Activated CD8-positive, alpha-beta memory T cell treated with anti-CD3 and anti-CD28 coated beads, Interleukin-2, amount 50 U/mL, for 24 hours (primary cell): ENCODE results near the gene NSRP1.
"Not testable (repeated sequence)": the region's sequence is repeated elsewhere in the genome, so short reads cannot be mapped to it uniquely, and the experiment has no call there.

Experiments
- DNase-seq: peaks from one replicate; pipeline ENCODE4 v3.0.0-alpha.2; 2020; ENCODE audit errors: extremely low read depth

Gene NSRP1

GRCh38 chr17:30118635-30119034 lies 2.0 kb downstream of the NSRP1 start:
- DNase-seq: not testable (repeated sequence)

GRCh38 chr17:30124273-30124796 lies 7.7 kb downstream of the NSRP1 start:
- DNase-seq: no peak

- DNase-seq: no peak
Measured at GRCh38 chr17:30130121-30130520, 13.5 kb downstream of the NSRP1 start.

GRCh38 chr17:30132615-30133014 lies 16.0 kb downstream of the NSRP1 start:
- DNase-seq: no peak

- DNase-seq: no peak
Measured at GRCh38 chr17:30133197-30133596, 16.6 kb downstream of the NSRP1 start.

GRCh38 chr17:30134551-30134950 lies 17.9 kb downstream of the NSRP1 start:
- no peak for DNase-seq

- DNase-seq: no peak
Measured at GRCh38 chr17:30137158-30137557, 20.5 kb downstream of the NSRP1 start.

GRCh38 chr17:30147860-30148259 lies 31.2 kb downstream of the NSRP1 start:
- DNase-seq: not testable (repeated sequence)

- DNase-seq: no peak
Measured at GRCh38 chr17:30148376-30148775, 31.8 kb downstream of the NSRP1 start.

GRCh38 chr17:30151471-30151870 lies 34.9 kb downstream of the NSRP1 start:
- DNase-seq: no peak

GRCh38 chr17:30153463-30153862 lies 36.8 kb downstream of the NSRP1 start:
- DNase-seq: no peak

GRCh38 chr17:30155389-30155788 lies 38.8 kb downstream of the NSRP1 start:
- DNase-seq: no peak

GRCh38 chr17:30158896-30159625 lies 42.4 kb downstream of the NSRP1 start:
- no peak for DNase-seq

- no peak for DNase-seq
Measured at GRCh38 chr17:30160419-30161172, 44.0 kb downstream of the NSRP1 start.

DNA sequence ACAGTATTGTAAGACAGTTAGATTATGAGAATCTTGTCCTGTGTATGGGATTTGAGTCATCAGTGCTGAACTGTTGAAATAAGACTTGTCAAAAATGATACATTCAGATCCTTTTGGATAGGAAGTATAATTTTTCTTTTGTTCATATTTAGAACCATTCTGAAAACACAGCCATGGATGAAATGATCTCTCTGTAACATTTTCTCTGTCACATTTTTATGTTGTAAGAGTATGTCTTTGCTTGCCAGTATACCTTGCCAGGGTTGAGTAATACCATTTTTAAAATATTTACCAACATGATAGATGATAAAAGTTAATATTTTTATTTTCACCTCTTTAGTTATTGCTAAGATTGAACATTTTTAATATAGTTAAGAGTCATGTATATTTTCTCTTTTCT lies 45.0 kb downstream of the NSRP1 start:
- no peak for DNase-seq

- DNase-seq: no peak
Measured at GRCh38 chr17:30164531-30164930, 47.9 kb downstream of the NSRP1 start.

- no peak for DNase-seq
Measured at GRCh38 chr17:30165147-30165546, 48.5 kb downstream of the NSRP1 start.

DNA sequence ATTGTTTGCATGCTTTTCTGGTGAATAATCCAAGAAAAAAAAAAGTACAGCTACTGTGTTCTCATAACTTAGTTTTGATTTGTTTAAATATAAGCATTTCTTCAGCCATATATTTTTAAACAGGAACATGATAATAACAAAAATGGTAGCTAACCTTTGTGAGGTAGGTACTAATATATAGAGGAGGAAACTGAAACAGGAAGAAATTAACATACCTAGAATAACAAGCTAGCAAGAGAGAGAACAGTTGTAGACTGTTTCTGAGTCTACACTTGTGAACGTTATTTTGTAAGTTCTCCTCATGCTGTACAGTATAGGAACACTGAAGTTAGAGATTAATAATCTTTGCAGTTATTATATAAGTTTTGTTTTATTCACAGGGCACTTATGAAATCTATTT lies 49.3 kb downstream of the NSRP1 start:
- no peak for DNase-seq

- no peak for DNase-seq
Measured at GRCh38 chr17:30170415-30170987, 53.9 kb downstream of the NSRP1 start.

- DNase-seq: no peak
Measured at GRCh38 chr17:30172560-30172959, 55.9 kb downstream of the NSRP1 start.

DNA sequence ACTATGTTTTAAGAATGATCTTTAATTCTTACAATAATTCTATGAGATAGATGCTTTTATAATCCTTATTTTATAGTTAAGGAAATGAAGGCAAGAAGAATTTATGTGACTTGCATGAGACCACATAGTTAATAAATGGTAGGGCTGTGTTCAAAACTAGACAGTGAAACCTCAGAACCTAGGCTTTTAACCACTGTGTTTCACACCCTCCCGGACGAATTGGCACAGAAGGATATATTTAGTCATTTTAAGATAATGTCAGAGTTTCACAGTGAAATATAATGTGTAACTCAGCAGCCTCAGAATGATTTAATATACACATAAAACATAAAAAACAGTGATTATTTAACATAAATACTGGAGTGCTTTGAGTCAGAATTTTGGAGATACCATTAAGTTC lies 57.0 kb downstream of the NSRP1 start:
- peak; percentile 4 for DNase-seq

DNA sequence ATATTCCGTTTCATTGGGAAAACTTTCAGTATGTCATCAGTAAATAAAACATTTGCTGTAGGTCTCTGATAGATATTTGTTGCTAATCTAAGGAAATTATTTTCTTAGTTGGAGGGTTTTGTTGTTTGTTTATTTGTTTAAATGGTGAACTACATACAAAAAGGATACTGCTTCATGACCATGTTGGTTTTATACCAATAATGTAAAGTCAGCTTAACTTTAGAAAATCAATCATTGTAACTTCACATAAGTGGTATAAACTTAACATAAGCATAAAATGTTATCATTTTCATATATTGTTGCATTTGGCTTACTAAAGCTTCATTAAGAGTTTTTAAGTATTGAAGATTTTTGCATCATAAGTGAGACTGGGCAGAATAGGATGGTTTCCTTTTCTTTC lies 57.9 kb downstream of the NSRP1 start:
- no peak for DNase-seq

DNA sequence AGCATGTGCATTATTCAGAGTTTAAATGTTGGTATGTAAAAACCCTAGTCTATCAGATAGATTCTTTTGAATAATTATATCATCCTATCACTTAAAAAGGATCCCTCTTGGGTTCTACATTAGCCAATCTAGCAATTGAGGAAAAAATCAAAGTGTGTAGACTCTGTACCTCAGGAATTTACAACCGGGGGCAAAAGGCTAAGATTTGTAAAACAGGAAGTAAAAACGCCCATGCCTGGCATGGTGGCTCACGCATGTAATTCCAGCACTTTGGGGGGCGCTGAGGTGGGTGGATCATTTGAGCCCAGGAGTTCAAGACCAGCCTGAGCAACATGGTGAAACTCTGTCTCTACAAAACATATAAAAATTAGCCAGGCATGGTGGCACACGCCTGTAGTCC lies 60.2 kb downstream of the NSRP1 start:
- DNase-seq: no peak
